NOMO-1 (cell line): Measurements from ENCODE around the gene DCUN1D2.

ENCODE experiments used
- DNase-seq, 2 experiments: peaks; one replicate each; lab custom pipeline; 2025; ENCODE audit not compliant: unreplicated experiment in 2 of 2; lab: John Stamatoyannopoulos, UW

The DCUN1D2 gene

DNA sequence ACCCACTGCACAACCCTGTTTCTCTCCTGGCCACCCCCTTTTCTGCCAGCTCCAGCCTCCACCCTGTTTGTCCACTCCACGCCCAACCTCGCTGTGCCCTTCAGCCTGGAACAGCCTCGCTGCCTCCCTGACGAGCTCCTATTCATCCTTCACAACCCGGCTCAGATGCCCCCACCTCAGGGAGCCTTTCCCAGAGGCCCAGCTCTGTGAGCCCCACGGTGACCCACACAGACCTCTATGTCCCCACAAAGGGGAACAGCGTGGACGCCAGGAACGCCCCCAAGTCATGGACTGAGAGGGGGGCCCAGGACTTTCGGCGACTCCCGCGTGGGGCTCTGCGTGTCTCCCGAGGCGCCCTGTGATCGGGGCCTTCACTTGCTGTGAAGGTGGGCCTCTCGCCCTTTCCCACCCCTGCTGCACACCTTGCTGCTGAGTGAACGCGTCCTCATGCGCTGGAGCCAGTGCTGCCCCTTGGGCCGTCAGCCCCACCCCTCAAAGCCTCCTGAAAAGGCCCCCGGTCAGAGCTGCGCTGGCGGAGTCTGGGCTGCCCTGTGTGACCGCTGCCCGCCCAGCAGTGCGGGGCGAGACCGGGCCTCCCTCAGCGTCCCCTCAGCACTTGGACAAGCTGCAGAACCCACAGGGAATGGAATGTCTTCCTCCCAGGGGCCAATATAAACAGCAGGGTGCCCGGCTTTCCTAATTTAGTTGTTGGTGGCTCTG lies 77.2 kb downstream of the DCUN1D2 start:
- no peak for DNase-seq

DNA sequence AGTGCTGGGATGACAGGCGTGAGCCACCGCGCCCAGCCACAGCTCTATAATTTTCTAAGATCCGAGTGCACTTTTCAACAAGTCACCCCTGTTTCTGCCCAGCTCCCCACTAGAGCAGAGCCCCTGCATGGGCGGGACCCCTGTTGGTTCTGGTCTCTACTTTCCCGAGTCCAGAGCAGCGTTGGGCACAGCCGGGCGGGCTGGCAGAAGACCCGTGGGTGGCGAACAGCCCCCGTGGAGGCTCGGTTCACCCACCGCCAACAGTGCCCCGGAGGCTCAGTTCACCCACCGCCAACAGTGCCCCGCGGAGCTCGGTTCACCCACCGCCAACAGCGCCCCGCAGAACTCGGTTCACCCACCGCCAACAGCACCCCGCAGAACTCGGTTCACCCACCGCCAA lies 78.1 kb downstream of the DCUN1D2 start:
- DNase-seq: no peak

DNA sequence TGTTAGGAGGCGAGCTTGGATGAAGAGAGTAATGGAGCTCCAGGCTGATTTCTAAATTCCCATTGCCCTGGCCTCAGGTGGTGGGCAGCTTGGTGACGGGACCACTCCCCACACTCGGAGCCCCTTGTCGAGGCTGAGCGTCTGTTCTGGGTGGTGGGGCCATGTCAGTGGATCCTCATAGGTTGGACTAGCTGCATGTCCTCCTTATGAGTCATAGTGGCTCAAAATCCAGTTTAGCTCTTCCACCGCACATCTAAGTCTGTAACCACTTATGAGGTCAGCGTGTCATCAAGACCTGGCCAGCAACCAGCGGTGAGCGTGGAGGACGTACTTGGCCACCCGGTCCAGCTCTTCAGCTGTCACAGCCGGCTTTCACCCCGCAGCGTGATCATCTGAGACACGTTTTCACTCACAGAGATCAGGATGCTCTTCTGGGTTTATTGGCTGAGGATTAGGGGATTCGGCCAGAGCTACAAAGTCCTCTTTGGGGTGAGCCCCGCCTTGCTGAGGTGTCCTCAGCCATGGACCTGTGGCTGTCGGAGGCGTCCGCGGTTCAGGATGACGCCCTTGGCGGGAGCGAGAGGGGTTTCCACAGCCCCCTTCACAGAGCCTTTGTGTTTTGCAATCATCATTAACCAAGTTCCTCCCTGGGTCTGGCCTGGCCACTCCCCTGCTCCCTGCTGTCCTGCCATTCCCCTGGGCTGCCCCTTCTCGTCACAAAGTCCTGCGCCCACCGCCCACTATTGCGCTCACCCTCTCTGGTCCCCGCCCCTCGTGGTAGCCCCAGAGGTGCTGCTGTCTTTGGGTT lies 79.1 kb downstream of the DCUN1D2 start:
- peak; percentile 50 to 53 for DNase-seq

DNA sequence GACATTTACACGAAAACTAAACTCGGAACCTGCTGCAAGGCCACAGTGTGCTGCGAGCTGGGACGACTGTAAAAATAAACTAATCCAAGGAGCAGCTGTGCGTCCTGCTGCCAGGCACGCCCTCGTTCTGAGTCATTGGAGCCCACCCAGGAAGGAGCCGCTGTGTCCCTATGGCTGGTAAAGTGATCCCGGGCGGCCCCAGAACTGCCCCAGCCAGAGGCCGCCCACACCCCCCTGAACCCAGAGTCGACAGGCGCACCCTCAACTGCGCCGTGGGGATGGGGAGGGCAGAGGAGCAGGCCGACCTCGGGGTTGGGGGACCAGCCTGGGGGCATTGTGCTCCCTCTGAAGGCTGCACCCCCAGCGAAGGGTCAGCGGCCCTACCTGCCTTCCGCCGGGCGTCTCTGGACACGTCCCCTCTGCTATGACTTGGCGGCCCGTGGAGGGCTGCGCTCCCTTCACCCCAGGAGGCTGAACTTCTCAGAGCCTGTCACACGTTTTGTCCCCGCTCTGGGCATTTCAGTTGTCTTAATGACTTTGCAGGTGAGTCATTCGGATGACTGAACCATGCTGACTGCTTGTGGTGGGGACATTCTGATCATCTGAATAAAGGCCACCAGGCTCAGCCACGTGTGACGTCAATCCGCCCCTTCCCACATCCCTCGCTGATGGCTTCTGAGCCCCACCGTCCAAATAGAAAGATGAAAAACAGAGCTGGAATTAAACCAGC lies 79.9 kb downstream of the DCUN1D2 start:
- peak; percentile 9 to 48 for DNase-seq

DNA sequence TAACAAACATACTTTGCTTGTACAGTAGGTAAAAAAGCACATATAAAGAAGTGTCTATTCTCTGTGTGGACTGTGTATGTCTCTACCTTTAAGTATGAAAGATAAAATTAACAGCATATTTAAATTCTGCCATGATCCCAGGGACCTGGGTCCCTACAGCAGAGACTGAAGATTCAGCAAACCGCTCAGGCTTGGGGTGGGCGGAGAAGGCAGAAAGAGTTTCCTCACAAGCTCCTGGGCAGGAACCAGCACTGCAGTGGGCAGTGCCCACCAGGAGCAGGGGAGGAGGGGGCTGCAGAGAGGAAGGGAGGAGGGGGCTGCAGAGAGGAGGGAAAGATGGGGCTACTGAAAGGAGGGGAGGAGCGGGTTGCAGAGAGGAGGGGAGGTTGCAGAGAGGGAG lies 81.9 kb downstream of the DCUN1D2 start:
- DNase-seq: no peak

DNA sequence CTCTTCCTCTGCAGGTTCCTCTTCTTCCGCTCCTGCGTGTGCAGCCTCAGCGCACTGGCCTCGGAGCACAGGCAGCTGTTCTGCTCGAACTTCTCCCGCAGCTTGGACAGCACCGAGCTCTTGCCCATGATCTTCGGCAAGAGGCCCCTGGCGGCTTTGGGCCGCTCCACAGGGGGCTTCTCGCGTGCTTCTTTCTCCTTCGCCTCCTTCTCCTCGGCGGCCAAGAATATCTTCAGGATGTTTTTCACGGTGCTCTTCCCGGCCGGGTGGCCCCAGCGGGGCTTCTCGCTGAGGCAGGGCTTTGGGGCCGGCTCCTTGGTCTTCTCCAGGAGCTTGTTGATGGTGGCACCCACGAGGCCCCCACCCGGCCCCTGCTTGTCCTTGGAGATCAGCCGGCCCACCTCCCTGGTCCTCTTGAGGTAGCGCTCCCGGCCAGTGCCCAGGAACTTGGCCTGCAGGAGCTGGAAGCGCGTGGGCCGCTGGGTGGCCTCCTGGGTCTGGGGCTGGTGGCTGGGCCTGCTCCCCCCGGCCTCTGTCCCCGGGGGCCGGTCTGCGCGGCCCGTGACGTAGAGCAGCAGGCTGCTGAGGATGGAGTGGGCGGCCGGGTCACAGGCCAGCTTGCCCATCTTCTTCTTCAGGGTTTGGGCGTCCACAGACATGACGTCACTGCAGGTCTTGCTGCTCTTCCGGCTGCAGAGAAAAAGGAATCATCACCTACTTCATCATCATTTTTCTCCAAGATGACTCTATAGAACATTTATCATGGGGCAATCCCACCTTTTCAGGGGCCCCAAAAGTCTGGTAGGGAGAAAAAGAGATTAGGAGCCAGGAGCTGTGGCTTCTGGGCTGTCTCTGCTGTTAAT lies 82.7 kb downstream of the DCUN1D2 start:
- no peak for DNase-seq

DNA sequence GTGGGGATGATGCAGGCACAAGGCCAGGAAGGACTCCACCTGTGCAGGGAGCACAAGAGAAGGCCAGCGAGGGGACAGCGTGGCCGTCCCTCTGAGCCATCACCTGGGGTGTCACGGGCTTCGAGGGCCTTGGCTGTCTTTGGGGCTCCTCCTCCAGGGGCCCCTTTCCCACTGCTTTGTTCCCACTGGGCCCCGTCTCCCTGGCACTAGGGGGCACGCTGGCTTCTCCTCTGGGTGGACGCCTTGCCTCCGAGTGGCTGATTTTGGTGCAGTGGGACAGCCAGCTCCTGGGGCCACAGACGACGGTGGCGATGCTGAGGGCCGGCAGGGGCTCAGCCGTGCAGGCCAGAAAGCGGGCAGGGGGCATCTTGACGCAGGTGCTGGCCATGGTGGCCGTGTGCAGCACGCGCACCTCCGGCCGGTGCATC lies 83.4 kb downstream of the DCUN1D2 start:
- no peak for DNase-seq

DNA sequence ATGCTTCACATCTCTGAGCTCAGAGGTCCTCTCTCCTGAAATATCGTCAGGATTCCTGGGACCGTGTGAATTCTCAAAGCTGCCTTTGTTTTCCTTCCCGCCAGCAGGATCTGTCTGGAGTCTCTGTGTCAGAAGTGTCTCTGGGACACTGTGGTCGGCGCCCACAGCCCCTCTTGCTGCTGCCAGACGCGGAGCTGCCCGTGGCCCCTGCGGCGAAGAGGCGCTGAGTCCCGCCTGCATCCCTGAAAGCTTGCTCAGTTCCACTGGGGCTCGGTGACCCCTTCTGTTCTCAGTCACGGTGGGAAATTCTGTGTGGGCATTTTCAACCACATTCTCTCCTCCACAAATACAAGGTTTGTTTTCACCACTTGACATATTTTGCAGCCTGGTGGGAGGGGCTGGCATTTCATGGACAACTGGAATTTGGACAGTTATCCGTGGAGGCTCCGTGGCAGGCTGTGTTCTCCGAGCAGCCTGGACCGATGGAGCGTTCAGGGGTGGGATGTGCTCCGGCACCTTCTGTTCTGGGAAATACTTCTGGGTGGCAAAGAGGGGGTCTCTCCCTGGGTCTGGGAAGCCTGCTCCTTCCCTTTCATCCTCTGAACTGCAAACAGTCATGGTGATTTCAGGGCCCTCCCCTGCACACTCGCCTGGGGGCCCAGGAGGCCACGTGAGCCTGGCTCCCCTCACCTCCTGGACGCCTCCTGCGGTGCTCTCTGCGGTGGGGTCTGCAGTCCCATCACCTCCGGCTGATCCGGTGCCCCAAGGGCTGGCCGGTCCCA lies 84.0 kb downstream of the DCUN1D2 start:
- DNase-seq: no peak
